ENCODE data around the gene C22orf31.
"Not testable (repeated sequence)": the region's sequence is repeated elsewhere in the genome, so short reads cannot be mapped to it uniquely, and the experiment has no call there.

C22orf31 gene

DNA sequence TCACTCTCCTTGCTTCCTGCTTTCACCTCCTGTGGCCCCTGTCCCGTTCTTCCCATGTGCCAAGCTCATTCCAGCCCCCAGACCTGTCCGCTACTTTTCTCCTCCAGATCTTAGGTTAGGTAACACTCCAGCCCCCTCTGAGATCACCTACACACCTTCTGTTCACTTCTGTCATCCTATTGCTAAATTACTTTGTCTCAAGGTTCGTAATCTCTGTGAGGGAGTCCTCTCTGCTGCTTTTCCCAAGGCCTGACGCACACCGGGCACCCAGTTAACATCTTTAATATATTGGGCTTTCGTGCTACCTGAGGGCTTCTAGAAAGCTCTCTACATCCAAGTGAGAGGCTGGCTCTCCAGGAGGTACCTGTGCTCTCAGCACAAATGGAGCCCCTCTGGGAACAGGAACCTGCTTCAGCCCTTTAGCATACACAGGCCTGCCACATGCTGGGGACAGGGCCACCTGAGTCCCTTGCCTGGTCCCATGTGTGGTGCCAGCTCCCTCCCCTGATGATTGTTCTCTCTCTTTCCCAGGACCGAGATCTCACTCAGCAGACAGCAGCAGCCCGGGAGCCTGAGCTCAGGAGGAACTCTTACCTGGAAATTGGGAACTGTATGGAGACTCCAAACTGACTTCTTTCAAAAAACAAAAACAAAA, 8.5 kb downstream of the C22orf31 start:
- no peak for DNase-seq

DNA sequence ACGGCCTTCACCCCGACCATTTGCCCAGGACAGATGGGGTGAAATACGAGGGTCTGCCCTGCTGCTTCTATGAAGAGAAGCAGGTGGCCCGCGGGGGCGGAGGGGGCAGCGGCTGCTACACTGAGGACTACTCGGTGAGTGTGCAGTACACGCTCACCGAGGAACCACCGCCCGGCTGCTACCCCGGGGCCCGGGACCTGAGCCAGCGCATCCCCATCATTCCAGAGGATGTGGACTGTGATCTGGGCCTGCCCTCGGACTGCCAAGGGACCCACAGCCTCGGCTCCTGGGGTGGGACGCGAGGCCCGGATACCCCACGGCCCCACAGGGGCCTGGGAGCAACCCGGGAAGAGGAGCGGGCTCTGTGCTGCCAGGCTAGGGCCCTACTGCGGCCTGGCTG, 11.2 kb downstream of the C22orf31 start:
- DNase-seq, result no peak

DNA sequence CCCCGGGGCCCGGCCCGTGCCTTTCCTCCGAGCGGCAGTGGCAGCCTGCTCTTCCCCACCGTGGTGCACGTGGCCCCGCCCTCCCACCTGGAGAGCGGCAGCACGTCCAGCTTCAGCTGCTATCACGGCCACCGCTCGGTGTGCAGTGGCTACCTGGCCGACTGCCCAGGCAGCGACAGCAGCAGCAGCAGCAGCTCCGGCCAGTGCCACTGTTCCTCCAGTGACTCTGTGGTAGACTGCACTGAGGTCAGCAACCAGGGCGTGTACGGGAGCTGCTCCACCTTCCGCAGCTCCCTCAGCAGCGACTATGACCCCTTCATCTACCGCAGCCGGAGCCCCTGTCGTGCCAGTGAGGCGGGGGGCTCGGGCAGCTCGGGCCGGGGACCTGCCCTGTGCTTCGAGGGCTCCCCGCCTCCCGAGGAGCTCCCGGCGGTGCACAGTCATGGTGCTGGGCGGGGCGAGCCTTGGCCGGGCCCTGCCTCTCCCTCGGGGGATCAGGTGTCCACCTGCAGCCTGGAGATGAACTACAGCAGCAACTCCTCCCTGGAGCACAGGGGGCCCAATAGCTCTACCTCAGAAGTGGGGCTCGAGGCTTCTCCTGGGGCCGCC, 11.9 kb downstream of the C22orf31 start:
- DNase-seq, result no peak

DNA sequence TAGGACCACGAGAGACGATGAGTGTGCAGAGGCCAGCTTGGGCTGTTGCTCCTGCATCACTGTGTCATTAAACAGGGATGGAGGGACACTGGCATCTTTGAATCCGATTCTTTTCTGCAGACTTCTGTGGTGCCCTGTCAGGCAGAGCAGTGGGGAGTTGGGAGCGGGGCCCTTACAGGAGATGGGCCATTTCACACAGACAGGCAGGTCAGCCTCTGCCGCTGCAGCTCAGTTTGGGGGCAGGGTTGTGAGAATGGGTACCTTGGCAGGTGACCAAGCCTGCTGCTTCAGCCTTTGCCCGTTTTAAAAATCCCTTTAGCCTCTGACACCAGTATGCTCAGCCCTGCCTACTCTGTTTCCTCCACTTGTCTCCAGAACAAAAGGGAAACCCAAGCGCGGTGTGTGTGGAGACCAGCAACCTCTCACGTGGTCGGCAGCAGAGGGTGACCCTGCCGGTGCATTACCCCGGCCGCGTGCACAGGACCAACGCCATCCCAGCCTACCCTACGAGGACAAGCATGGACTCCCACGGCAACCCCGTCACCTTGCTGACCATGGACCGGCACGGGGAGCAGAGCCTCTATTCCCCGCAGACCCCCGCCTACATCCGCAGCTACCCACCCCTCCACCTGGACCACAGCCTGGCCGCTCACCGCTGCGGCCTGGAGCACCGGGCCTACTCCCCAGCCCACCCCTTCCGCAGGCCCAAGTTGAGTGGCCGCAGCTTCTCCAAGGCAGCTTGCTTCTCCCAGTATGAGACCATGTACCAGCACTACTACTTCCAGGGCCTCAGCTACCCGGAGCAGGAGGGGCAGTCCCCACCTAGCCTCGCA, 12.6 kb downstream of the C22orf31 start:
- DNase-seq, result no peak

DNA sequence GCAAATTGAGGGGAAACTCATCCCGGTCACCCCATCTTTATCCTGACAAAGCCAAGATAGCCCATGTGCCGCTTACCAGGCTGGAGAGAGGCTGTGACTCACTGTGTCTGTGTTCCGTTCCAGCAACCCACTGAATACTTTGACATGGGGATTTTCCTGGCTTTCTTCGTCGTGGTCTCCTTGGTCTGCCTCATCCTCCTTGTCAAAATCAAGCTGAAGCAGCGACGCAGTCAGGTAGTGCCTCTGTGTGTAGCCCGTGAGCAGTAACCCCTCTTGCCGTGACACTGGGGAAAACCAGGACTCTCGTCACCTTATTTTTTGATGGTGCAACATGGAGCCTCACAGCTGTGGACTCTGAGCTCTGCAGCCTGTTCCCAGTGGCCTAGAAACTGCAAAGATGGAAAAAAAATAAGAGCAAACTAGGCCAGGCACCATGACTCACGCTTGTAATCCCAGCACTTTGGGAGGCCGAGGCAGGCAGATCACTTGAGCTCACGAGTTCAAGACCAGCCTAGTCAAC, 16.9 kb downstream of the C22orf31 start:
- DNase-seq, result no peak

DNA sequence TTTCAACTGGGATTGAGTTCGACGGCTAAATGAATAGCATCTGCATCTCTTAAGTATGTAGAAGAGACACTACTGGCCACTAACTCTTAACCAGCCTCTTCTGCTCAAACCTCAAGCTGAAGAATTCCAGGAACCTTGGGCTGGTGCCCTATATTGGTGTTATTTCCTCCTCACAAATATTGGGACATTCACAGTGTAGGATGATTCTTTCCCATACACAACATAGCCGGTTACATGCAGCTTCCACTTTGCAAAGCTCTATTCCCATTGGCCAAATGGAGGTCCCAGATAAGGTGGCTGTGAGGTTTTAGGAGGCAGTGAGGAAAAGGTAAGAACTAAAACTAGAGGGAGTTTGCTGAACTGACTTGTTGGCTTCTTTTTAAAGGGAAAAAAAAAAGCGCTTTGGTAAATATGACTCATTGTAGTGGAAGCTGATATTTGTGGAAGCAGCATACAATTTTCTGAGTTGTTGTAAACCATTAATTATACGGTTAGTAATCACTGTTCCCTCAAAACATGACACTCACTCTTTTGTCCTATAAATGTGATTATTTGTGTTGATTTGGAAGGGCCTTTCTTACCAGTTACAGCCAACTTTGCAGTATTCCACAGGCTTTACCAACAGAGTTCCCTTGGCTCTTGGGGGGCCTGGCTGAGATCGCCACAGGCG, 17.6 kb downstream of the C22orf31 start:
- DNase-seq, result no peak

DNA sequence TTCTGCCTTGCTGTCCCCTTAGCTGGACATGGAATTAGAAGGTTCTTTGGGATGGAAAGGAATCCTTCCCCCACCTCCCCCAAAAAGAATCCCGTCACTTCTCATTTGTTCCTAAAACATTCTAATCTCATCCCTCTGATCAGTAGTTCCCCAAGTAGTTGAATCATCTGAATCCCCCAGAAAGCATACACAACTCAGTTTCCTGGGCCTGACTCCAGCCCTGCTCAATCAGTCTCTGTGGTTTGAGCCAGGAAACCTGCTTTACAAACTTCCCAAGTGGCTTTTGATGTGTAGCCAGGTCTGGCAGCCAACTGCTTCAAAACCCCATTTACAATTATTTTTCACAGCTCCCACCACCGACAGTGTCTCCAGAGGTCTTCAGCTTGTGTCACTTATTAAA, 20.2 kb downstream of the C22orf31 start:
- DNase-seq, result no peak

DNA sequence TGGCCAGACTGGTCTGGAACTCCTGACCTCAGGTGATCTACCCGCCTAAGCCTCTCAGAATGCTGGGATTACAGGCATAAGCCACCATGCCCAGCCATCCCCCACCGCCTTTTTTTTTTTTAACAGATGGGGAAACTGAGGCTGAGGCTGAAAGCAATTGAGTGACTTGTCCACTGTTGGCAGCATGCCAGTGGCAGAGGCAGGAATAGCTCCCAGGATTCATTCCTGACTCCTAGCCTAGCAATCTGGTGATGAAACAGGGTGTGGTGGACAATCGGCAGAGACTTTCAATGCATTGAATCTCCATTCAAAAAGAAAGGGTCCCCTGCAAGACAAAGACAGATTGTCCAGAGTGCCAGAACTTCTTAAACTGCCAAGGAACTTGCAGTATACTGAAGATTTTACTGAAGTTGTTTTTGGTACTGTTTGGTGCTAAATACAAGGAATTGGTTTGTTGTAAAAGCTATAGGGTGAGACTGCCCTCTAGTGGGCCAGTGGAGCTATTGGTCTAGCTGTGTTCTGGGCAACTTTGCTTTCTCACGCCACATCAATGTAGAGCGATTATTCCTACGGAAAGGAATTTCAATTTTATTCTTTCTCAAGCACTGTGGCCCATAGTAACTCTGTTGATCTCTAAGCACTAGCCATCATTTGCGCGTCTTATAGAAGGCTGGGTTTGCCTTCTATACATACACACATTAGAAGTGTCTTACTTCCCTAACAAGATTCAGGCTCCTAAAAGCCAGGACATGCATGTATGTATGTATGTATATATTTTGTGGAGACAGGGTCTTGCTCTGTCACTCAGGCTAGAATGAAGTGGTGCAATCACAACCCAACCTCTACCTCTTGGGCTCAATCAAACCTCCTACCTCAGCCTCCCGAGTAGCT, 21.0 kb downstream of the C22orf31 start:
- peak in 1 of 2 experiments; percentile 29 for DNase-seq

DNA sequence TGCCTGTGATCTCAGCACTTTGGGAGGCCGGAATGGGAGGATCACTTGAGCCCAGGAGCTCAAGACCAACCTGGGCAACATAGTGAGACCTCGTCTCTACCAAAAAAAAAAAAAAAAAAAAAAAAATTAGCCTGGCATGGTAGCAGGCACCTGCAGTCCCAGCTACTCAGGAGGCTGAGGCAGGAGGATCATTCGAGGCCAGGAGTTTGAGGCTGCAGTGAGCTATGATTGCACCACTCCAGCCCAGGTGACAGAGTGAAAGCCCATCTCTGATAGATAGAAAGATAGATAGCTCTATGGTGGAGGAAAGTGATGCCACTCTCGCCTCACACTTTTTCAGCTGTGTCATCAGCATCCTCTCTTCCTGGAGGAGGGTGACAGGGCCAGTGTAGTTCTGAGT, 21.9 kb downstream of the C22orf31 start:
- not testable (repeated sequence) for DNase-seq

DNA sequence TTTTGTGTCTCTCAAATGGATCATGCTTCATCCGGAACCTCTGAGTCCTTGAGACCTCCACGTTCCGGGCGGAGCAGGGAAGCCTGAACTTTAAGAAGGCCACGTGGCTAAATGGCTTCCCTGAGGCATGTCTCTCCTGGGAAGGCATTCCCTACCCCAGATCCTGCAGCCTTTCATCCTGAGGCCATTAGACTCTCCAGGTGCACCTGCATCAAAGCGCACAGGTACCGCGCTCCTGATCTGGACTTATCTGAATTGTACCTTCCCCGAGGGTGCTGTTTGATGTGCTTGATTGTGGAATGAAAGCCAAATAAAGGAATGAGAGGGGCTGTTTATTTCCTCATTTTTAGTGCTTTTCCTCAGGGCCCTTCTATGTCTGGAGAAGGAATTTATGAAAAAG, 22.5 kb downstream of the C22orf31 start:
- DNase-seq, result no peak

DNA sequence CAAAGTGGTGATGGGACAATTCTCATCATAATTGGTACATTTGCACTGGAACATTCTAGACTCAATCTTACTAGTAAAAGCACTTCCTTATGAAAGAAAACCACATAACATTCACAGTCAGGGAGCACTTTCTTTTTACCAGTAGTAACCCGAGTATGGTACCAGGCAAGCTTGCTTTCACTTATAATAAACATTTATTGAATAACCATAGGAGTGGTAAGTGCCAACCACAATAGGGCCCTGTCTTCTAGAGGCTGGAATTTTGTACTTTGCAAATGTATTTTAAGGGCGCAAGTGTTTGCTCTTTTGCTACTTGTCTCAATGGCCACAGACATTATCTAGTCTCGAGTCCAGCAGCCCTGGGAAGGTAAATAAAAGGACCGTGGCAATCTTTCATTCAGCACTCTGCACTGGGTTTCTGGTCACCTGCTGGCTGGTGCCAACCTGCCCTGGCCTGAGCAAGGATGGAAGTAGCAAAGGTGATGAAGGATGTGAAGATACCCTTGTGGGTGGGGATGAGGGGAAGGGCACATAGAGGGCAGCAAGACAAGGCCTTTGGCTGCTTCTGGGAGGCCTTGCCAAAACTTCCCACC, 24.2 kb downstream of the C22orf31 start:
- DNase-seq, result no peak

DNA sequence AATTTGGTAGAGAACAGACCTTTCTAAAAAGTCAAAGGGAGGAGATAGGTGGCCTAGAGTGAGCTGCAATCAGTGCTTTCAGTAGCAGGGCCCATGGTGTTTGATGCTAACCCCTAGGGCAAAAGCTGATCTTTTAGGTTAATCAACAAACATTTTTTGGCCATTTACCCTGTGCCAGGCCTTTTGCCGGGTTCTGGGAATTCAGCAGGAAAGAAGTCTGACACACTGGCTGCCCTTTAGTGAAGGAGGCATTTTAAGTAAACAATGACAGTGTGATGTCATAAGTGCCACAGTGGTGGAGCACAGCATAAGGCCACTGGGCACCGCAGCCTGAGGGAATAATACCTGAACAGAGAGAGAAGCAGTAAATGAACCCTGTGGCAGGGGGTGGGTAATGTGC, 29.0 kb downstream of the C22orf31 start:
- DNase-seq, result no peak

DNA sequence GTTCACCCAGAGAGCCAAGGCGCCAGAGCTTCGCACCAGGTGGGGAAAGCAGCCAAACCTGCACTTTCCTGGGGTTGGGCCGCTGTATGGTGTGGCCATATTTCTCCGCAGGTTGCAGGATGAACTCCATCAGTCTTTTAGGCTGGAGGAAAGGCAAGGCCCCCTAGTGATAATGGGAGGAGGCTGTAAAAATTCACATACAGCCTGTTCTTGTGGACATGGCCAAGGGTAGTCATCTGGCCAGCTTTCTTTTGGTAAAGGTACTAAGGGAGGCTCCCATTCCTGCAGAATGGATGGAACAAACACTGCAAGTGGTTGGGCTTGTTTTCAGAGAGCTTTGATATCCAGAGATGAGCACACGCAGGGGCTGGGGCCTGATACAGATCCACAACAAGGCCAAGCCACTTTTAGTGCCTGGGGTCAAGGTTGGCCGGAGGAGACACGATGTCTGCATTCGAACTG, 29.6 kb downstream of the C22orf31 start:
- DNase-seq, result no peak

DNA sequence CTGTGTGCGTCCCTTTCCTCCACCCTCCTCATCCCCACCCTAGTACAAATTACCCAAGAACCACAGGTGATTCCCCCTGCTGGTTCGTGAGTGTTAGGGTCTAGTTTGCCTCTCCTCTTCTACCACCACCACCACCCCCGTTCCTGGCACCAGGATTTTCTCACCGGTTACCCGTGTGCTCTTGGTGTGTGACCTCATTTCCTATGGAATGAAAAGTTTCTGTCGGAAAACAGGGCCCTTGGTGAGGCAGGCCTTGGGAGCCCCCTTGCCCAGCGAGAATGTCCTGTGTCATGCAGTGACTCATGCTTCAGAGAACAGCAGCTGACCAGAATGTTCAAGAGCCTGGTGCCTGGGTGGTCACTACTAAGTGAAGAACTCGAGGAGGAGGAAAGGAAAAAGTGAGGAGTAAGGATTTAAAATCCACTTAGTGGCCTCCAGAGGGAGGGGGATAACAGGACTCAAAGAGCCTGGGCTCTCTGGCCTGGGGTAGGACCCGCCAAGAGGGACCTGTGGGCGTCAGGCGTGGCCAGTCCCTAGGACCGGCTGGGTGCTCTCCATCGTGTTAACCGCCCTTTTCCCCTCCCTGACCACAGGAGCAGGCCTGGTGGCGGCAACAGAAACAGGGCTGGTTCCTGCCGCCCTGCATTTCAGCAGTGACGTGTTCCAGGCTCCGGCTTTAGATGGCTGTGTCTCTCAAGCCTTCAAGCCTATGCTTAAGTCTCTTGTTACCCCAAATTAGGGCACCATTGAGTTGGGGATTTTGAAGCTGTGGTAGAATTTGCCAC, 30.2 kb downstream of the C22orf31 start:
- DNase-seq, result no peak

DNA sequence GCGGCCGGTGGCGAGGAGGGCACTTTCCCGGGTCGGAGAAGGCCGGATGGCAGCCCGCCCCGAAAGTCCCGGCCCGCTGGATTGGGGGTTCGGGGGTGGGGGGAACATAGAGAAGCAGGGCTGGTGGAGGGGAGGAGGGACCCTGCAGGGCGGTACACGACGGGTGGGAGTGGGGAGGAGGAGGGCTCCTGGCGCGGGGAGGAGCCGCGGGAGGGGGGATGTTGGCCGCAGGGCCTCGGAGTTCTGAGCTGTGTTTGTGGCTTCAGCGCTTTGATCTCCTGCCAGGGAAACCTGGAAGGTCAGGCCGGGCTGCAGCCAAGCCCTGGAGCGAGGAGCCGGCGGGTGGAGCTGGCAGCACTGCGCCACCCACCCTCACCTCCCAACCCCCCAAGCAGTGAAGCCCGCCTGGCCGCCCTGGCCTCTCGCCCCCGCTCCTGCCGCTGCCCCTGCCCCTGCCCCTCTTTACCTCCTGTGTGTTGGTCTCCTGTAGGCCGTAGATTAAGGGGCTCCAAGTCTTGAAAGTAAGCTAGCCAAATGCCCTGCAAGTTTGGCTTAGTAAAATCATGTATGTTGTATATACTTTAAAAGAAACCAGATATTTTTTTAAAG, 30.9 kb downstream of the C22orf31 start:
- no peak for DNase-seq

DNA sequence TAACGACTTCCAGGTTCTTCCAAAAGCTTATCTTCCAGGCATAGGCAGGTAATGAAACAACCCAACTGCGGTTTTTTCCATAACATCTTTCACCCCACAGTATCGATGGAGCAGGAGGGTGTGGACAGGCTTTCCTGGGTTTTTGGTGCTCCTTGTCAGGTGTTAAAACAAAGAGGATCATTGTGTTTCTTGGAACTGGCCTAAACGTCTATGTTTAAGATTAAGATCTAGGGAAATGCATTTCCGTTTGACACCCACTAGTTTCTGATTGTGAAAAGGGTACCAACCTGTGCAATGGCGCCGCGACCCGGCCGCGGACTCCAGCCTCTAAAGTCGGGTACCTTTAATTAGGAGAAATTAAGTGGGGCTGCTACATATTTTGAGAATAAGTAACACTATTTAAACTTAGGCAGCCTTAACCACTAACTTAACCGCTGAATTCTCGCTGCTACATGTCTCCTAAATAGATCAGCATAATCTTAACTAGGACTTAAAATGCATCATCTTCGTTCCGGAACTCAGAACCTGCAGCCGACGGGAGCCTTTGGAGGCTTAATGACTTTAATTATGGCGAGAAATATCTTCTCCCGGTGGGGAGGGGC, 31.5 kb downstream of the C22orf31 start:
- no peak for DNase-seq

DNA sequence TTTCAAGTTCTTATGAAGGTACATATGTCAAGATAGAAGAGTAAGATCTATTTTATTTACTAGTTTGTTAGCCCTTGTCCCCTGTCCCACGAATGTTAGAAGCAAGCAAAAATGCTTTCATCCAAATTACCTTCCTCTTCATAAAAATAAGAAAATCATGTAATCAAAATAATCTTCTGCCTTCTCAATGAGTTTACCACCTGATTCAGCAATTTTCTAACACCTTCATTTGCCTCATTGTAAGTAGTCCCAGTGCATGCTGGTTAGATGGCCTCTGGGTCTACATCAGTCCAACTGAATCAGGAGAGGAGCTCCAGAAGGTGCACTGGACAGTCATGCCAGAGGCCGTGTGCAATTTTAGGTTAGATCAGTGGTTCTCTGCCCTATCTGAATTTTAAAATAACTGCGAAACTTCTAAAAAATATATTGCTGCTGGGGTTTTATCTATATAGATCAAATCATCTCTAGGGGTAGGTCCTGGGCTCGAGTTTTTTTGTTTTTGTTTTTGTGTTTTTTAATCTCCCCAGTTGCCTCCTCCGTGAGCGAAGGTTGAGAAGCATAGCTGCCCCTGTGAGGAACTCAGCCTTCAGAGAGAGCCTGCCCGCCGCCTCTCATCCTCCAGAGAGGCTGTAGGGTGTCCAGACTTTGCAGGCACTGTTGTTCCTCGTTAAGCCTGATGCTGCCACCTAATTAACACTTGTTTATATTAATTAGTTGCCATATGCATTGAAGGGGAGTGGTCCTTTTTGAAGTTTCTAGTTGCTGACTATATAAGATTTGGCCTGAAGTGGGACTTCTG, 32.2 kb downstream of the C22orf31 start:
- DNase-seq, result no peak

DNA sequence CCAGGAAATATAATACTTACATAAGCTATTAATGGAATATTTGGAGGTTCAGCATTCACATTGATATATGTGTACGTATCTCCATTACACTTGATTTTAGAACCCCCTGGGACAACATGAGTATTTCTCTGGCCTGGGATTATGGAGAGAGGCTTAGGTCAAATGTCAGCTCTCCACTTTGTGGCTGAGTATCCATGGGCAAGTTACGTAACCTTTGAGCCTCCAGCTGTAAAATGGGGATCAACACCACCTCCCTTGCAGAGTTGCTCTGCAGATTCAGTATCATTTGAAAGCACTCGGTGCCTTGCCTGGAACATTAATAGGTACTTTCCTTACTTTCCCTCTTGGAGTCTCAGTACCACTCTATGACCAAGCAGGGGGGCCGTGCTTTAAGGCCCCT, 33.2 kb downstream of the C22orf31 start:
- DNase-seq, result no peak

DNA sequence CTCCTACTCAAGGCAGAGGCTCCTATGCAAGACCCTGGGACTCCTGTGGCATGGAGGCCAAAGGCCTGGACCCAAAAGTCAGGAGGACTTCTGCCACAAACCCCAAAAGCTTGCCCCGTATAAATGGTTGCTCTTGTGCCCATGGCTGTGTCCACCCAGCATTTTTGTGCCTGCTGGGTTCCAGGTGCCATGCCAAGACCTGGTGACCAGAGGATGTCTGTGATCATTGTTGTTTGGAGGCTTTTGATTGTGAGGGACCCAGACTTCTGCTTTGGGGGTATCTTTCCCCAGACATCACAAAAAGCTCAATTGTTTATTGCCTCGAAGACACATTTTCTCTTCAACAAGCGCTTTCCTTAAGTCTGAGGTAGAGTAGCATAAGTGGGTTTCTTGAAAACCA, 35.1 kb downstream of the C22orf31 start:
- DNase-seq, result no peak
